K562 (cell line): ENCODE measurements around the gene WFDC11. TPM values are rescaled to one million over a fixed set of nuclear protein-coding genes. Genes with fewer than 3 reads are reported as not detected.

Source experiments
- ATAC-seq: fragments of 200-7000 bp; cut with Tn5 transposase; 3 replicates; pipeline ENCODE4 v1.9.1; 2020; ENCODE audit warnings: moderate library complexity
- BruUV-seq: library from RNA; stranded (reverse); fragments of 400-500 nt; replicated peaks from 2 replicates; lab custom pipeline; 2021; lab: Mats Ljungman, UMichigan
- CTCF ChIA-PET: fragments of 300-600 bp; formaldehyde crosslinking; extraction: SDS; loops from one replicate; lab custom pipeline; 2021; ENCODE audit warnings: low intra/inter-chr PET ratio; lab: Yijun Ruan, JAX
- POLR2A ChIA-PET: fragments of 300-600, 350-650 bp; sonication (Branson Sonifier 250); formaldehyde crosslinking; extraction: SDS; loops from one replicate; lab custom pipeline; 2021; ENCODE audit warnings: antibody characterized with exemption, inconsistent platforms; lab: Yijun Ruan, JAX
- DNase-seq, 4 experiments: peaks; one replicate each; pipeline versions ENCODE4 v3.0.0 to v3.0.0-alpha.2; 2011 to 2018; ENCODE audit warnings: low spot score in 3 of 4, mixed read lengths in 3 of 4; ENCODE audit errors: extremely low read depth in 1 of 4
- FAIRE-seq: peaks from 2 replicates; lab custom pipeline; 2011; peaks lifted over from hg19 to GRCh38; lab: Jason Lieb, UNC
- H2AFZ ChIP-seq: 2 replicates; pipeline ENCODE4 v1.6.0; 2011; ENCODE audit warnings: low read depth, low read length, control low read depth, inconsistent platforms
- H3K27ac ChIP-seq: fragments of 200-600 bp; 3 replicates; pipeline ENCODE4 v1.8.0; 2011; ENCODE audit warnings: low read depth, mild to moderate bottlenecking, control low read depth, inconsistent platforms, low read length, moderate library complexity, mixed read lengths; ENCODE audit errors: extremely low read depth
- H3K27me3 ChIP-seq, 2 experiments: fragments of 300-600 bp in 1 of 2; 2 replicates in 1 of 2; 3 replicates in 1 of 2; pipeline versions ENCODE4 v1.6.0 to v1.8.0; 2011; ENCODE audit warnings: inconsistent platforms in 2 of 2, low read length in 2 of 2, mild to moderate bottlenecking in 1 of 2, mixed read lengths in 1 of 2, moderate library complexity in 1 of 2; ENCODE audit not compliant: control insufficient read depth in 2 of 2, insufficient read depth in 2 of 2
- H3K36me3 ChIP-seq: fragments of 300-600 bp; 3 replicates; pipeline ENCODE4 v1.8.0; 2011; ENCODE audit warnings: mild to moderate bottlenecking, low read length, inconsistent platforms; ENCODE audit not compliant: control insufficient read depth, insufficient read depth
- H3K4me1 ChIP-seq, 2 experiments: fragments of 200-600 bp in 1 of 2; replicated peaks in 1 of 2; 2 replicates in 1 of 2; 3 replicates in 1 of 2; pipeline versions ENCODE4 v1.5.1 to v1.8.0; 2011; ENCODE audit warnings: inconsistent platforms in 2 of 2, low read length in 2 of 2, mild to moderate bottlenecking in 1 of 2, mixed read lengths in 1 of 2, moderate library complexity in 1 of 2; ENCODE audit not compliant: control insufficient read depth in 2 of 2, insufficient read depth in 2 of 2
- H3K4me2 ChIP-seq: 2 replicates; pipeline ENCODE4 v1.6.1; 2011; ENCODE audit warnings: low read length, control low read depth, inconsistent platforms, mixed read lengths; ENCODE audit not compliant: insufficient read depth
- H3K4me3 ChIP-seq: fragments of 200-600 bp; sonication (generic), shearing (Covaris generic); 2 replicates; pipeline ENCODE4 v1.5.1; 2016; ENCODE audit warnings: control low read depth, inconsistent platforms
- H3K79me2 ChIP-seq: fragments of 200-600 bp; 3 replicates; pipeline ENCODE4 v1.8.0; 2011; ENCODE audit warnings: low read length, inconsistent platforms; ENCODE audit not compliant: control insufficient read depth, insufficient read depth
- H3K9ac ChIP-seq, 2 experiments: 2 replicates each; pipeline versions ENCODE4 v1.6.0 to v1.6.1; 2011; ENCODE audit warnings: low read depth in 2 of 2, low read length in 2 of 2, control low read depth in 1 of 2, inconsistent platforms in 1 of 2, mild to moderate bottlenecking in 1 of 2, mixed read lengths in 1 of 2; ENCODE audit not compliant: insufficient read depth in 1 of 2
- H3K9me1 ChIP-seq: one replicate; pipeline ENCODE4 v1.6.0; 2011; ENCODE audit warnings: inconsistent platforms, mild to moderate bottlenecking, low read length, moderate library complexity; ENCODE audit not compliant: control insufficient read depth, insufficient read depth
- H3K9me3 ChIP-seq: replicated peaks from 2 replicates; pipeline ENCODE4 v1.5.1; 2011; ENCODE audit warnings: low read depth, low read length, inconsistent platforms; ENCODE audit not compliant: control insufficient read depth, insufficient read depth
- H4K20me1 ChIP-seq: replicated peaks from 2 replicates; pipeline ENCODE4 v1.6.1; 2011; ENCODE audit warnings: low read length, inconsistent platforms, mixed read lengths; ENCODE audit not compliant: control insufficient read depth, insufficient read depth
- FOXJ2 ChIP-seq: fragments of 200-800 bp; sonication (Bioruptor generic); IDR thresholded peaks from 2 replicates; pipeline ENCODE4 v1.6.1; 2016; ENCODE audit warnings: missing genetic modification characterization, missing compliant biosample characterization
- GTF2B ChIP-seq: IDR thresholded peaks from 2 replicates; pipeline ENCODE4 v1.6.1; 2011; ENCODE audit not compliant: insufficient read length; ENCODE audit errors: extremely low read depth
- HDGF ChIP-seq: fragments of 450-650 bp; IDR thresholded peaks from 2 replicates; pipeline ENCODE4 v1.6.1; 2016
- HNRNPH1 ChIP-seq: fragments of 200-400 bp; formaldehyde crosslinking; optimal IDR thresholded peaks from 2 replicates; pipeline ENCODE3; 2017; ENCODE audit warnings: low read depth, mild to moderate bottlenecking, low read length, moderate library complexity
- HNRNPK ChIP-seq: fragments of 200-400 bp; formaldehyde crosslinking; IDR thresholded peaks from one replicate; pipeline ENCODE4 v1.6.1; 2018; ENCODE audit warnings: mild to moderate bottlenecking, low read depth, low read length; ENCODE audit not compliant: poor library complexity, severe bottlenecking
- IFI16 ChIP-seq: fragments of 250-450 bp; sonication (Bioruptor Pico); IDR thresholded peaks from 2 replicates; pipeline ENCODE4 v2.1.2; 2022; ENCODE audit warnings: mild to moderate bottlenecking, inconsistent platforms
- MTA2 ChIP-seq: fragments of 450-650 bp; IDR thresholded peaks from 2 replicates; pipeline ENCODE4 v1.6.1; 2016; ENCODE audit warnings: low read depth
- NCOA6 ChIP-seq: fragments of 450-650 bp; IDR thresholded peaks from 2 replicates; pipeline ENCODE4 v1.6.1; 2017; ENCODE audit warnings: mild to moderate bottlenecking
- NR1H2 ChIP-seq: sonication (generic); formaldehyde crosslinking; IDR thresholded peaks from 2 replicates; pipeline ENCODE4 v1.4.0; 2020; ENCODE audit warnings: mild to moderate bottlenecking, missing genetic modification reagents
- SFPQ ChIP-seq: fragments of 200-400 bp; formaldehyde crosslinking; IDR thresholded peaks from 2 replicates; pipeline ENCODE4 v1.6.1; 2017; ENCODE audit warnings: mild to moderate bottlenecking, low read depth, low read length, moderate library complexity
- SP1 ChIP-seq: sonication (generic); formaldehyde crosslinking; IDR thresholded peaks from 2 replicates; pipeline ENCODE4 v1.8.1; 2022; ENCODE audit warnings: mild to moderate bottlenecking, missing genetic modification reagents
- SRSF7 ChIP-seq: fragments of 200-400 bp; formaldehyde crosslinking; optimal IDR thresholded peaks from 2 replicates; pipeline ENCODE3; 2017; ENCODE audit warnings: mild to moderate bottlenecking, low read depth, low read length
- ZNF184 ChIP-seq: sonication (generic); formaldehyde crosslinking; IDR thresholded peaks from 2 replicates; pipeline ENCODE4 v1.5.0; 2020; ENCODE audit warnings: missing genetic modification reagents
- ZNF224 ChIP-seq: sonication (generic); formaldehyde crosslinking; IDR thresholded peaks from 2 replicates; pipeline ENCODE4 v1.8.0; 2022; ENCODE audit warnings: mild to moderate bottlenecking, missing genetic modification reagents
- WGBS: fragments of 100-300 bp; shearing (Covaris generic); methylation state at CpG from one replicate; pipeline ENCODE4 v1.1.6; 2016; ENCODE audit warnings: low coverage, mixed read lengths; ENCODE audit not compliant: insufficient coverage; ENCODE audit errors: missing lambda C conversion rate; 5-methylcytosine and 5-hydroxymethylcytosine counted together
- in situ Hi-C: fragments of 300-500 bp; cut with MboI; formaldehyde crosslinking; loops from 4 replicates; pipeline ENCODE4 v1.15.0; 2018; ENCODE audit warnings: inconsistent platforms, mixed read lengths
- intact Hi-C: fragments of 100-400 bp; cut with micrococcal nuclease; formaldehyde crosslinking; loops from 2 replicates; pipeline ENCODE4 v1.14.2; 2022
- microRNA-seq: library from miRNA; unstranded; fragments of <30 nt; microRNA quantifications from one replicate; pipeline ENCODE4, GENCODE V29; 2018; ENCODE audit warnings: borderline microRNAs expressed
- polyA plus RNA-seq, 8 experiments: library from polyadenylated mRNA; depleted of rRNA in 4 of 8; stranded (reverse) in 5 of 8; unstranded in 3 of 8; fragments of >200 nt; fragmentation: Nextera tagmentation in 2 of 8; fragmentation: Illumina TruSeq in 1 of 8; extraction: Ambion mirVana in 2 of 8; extraction: Trizol in 1 of 8; gene quantifications; 2 replicates each; pipeline versions ENCODE4 v1.2.1 to v1.2.3, GENCODE V29; 2011 to 2014; ENCODE audit warnings: inconsistent platforms in 1 of 8, missing spikeins in 1 of 8
- small RNA-seq: library from RNA; depleted of rRNA; stranded (forward); fragments of <200 nt; gene quantifications from one replicate; pipeline ENCODE3, GENCODE V24; 2014
- total RNA-seq, 7 experiments: library from RNA; depleted of rRNA in 6 of 7; stranded (reverse); fragments of >200 nt in 6 of 7; fragmentation: Illumina TruSeq in 2 of 7; extraction: Trizol in 2 of 7; gene quantifications; 2 replicates each; pipeline versions ENCODE4 v1.2.1 to v1.2.3, GENCODE V29; 2011 to 2021; ENCODE audit warnings: low replicate concordance in 1 of 7

WFDC11 gene
- total and polyA plus RNA-seq, 9 of the 15 experiments (the other 6 are each of a cell fraction or from before 2014, with no cell fraction given): not detected

DNA sequence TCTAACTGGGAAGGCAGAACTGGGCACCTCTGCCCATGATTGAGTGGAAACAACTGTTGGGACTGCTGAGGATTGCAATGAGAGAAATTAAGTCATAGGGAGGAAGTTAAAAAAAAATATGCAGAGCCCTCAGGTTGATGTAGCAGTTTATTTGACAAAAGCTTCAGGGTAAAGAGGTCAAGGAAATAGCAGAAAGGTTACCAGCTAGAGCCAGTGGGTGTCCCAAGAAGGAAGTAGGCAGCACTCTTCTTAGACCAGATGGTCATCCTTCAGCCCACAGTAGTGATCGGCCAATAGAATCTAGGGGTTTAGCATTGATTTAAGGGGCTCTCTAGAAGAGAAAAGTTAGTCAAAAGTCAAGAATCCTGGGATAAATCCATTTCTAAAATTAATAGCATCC lies 62.2 kb downstream of the WFDC11 start:
- no peaks in the 10 kb centered on the region for H4K20me1 ChIP-seq
- ATAC-seq: no peak
- in situ Hi-C loops (no loop called here), intact Hi-C loops (no loop called here)
- 4% methylated on average over 1 of the region's 1 CpG for WGBS
- H2AFZ ChIP-seq: no peak overlapping the region
- H3K9me1 ChIP-seq: no peaks in the 10 kb centered on the region
- no peak for DNase-seq
- BruUV-seq: no TSS peak
- TF ChIP-seq ZNF224 (CRISPR knock-in tag): no peak
- no peak for TF ChIP-seq FOXJ2 (tag)
- no peak for TF ChIP-seq GTF2B
- no peak for TF ChIP-seq NCOA6
- no peak for TF ChIP-seq MTA2
- TF ChIP-seq SFPQ: no peak
- TF ChIP-seq HNRNPK: no peak
- TF ChIP-seq ZNF184 (CRISPR knock-in tag): no peak
- no peak for TF ChIP-seq NR1H2
- TF ChIP-seq IFI16 (CRISPR knock-in tag): no peak
- TF ChIP-seq SRSF7: no peak
- TF ChIP-seq HDGF: no peak
- TF ChIP-seq SP1 (CRISPR knock-in tag): no peak
- TF ChIP-seq HNRNPH1: no peak
- TF ChIP-seq, all 486 proteins: peak for 0
- Histone ChIP-seq H3K27me3 (no peaks in the 10 kb centered on the region), H3K4me1 (no peaks in the 10 kb centered on the region; a peak in 1 of 5 replicates), H3K4me2 (no peak overlapping the region), H3K36me3 (no peaks in the 10 kb centered on the region), H3K27ac (no peak overlapping the region), H3K9me3 (no peaks in the 10 kb centered on the region), H3K79me2 (no peaks in the 10 kb centered on the region), H3K4me3 (no peak overlapping the region), H3K9ac (no peak overlapping the region)
- no peak for FAIRE-seq
- ChIA-PET CTCF (no interaction called here), POLR2A (no interaction called here)

Small RNAs within 50 kb of the gene (microRNA-seq; reads per million reads assigned to microRNA genes)
- not detected for gene MIR3617

Small RNAs within 50 kb of the gene (small RNA-seq; reads per million reads assigned to genes)
- not detected for gene MIR3617

Other genes starting within 250 kb of the WFDC11 start
Only the 7 nearest of the 22 such genes appear.
- not detected in 2 replicates for gene WFDC8, start 91.0 kb downstream of the WFDC11 start, total RNA-seq (2014; rRNA removed)
- not detected in 2 replicates for gene WFDC8, start 91.0 kb downstream of the WFDC11 start, total RNA-seq (2014; rRNA removed; fragmentation: Illumina TruSeq; extraction: Trizol)
- not detected in 2 replicates for gene WFDC8, start 91.0 kb downstream of the WFDC11 start, total RNA-seq (2015; rRNA removed; fragmentation: Illumina TruSeq; extraction: Trizol)
- not detected in 2 replicates for gene WFDC8, start 91.0 kb downstream of the WFDC11 start, total RNA-seq (2021)
- gene WFDC8, start 91.0 kb downstream of the WFDC11 start, polyA plus RNA-seq (2011; rRNA removed): not detected in 2 replicates
- gene WFDC8, start 91.0 kb downstream of the WFDC11 start, polyA plus RNA-seq (2014; fragmentation: Illumina TruSeq; extraction: Trizol): not detected in 2 replicates
- gene WFDC8, start 91.0 kb downstream of the WFDC11 start, polyA plus RNA-seq (2014; fragmentation: Nextera tagmentation; extraction: Ambion mirVana): not detected
- gene WFDC8, start 91.0 kb downstream of the WFDC11 start, polyA plus RNA-seq (2014; rRNA removed): not detected in 2 replicates
- gene WFDC10A, start 40.5 kb downstream of the WFDC11 start, total RNA-seq (2014; rRNA removed): not detected in 2 replicates
- not detected in 2 replicates for gene WFDC10A, start 40.5 kb downstream of the WFDC11 start, total RNA-seq (2014; rRNA removed; fragmentation: Illumina TruSeq; extraction: Trizol)
- not detected in 2 replicates for gene WFDC10A, start 40.5 kb downstream of the WFDC11 start, total RNA-seq (2015; rRNA removed; fragmentation: Illumina TruSeq; extraction: Trizol)
- gene WFDC10A, start 40.5 kb downstream of the WFDC11 start, total RNA-seq (2021): not detected in 2 replicates
- not detected in 2 replicates for gene WFDC10A, start 40.5 kb downstream of the WFDC11 start, polyA plus RNA-seq (2011; rRNA removed)
- gene WFDC10A, start 40.5 kb downstream of the WFDC11 start, polyA plus RNA-seq (2014; fragmentation: Illumina TruSeq; extraction: Trizol): not detected in 2 replicates
- not detected for gene WFDC10A, start 40.5 kb downstream of the WFDC11 start, polyA plus RNA-seq (2014; fragmentation: Nextera tagmentation; extraction: Ambion mirVana)
- not detected in 2 replicates for gene WFDC10A, start 40.5 kb downstream of the WFDC11 start, polyA plus RNA-seq (2014; rRNA removed)
- gene WFDC9, start 39.0 kb downstream of the WFDC11 start, total RNA-seq (2014; rRNA removed): not detected in 2 replicates
- gene WFDC9, start 39.0 kb downstream of the WFDC11 start, total RNA-seq (2014; rRNA removed; fragmentation: Illumina TruSeq; extraction: Trizol): not detected in 2 replicates
- gene WFDC9, start 39.0 kb downstream of the WFDC11 start, total RNA-seq (2015; rRNA removed; fragmentation: Illumina TruSeq; extraction: Trizol): not detected in 2 replicates
- gene WFDC9, start 39.0 kb downstream of the WFDC11 start, total RNA-seq (2021): not detected in 2 replicates
- not detected in 2 replicates for gene WFDC9, start 39.0 kb downstream of the WFDC11 start, polyA plus RNA-seq (2011; rRNA removed)
- gene WFDC9, start 39.0 kb downstream of the WFDC11 start, polyA plus RNA-seq (2014; fragmentation: Illumina TruSeq; extraction: Trizol): not detected in 2 replicates
- gene WFDC9, start 39.0 kb downstream of the WFDC11 start, polyA plus RNA-seq (2014; fragmentation: Nextera tagmentation; extraction: Ambion mirVana): not detected
- not detected in 2 replicates for gene WFDC9, start 39.0 kb downstream of the WFDC11 start, polyA plus RNA-seq (2014; rRNA removed)
- gene WFDC13, start 31.8 kb upstream of the WFDC11 start, total RNA-seq (2014; rRNA removed): not detected in 2 replicates
- not detected in 2 replicates for gene WFDC13, start 31.8 kb upstream of the WFDC11 start, total RNA-seq (2014; rRNA removed; fragmentation: Illumina TruSeq; extraction: Trizol)
- not detected in 2 replicates for gene WFDC13, start 31.8 kb upstream of the WFDC11 start, total RNA-seq (2015; rRNA removed; fragmentation: Illumina TruSeq; extraction: Trizol)
- not detected in 2 replicates for gene WFDC13, start 31.8 kb upstream of the WFDC11 start, total RNA-seq (2021)
- not detected in 2 replicates for gene WFDC13, start 31.8 kb upstream of the WFDC11 start, polyA plus RNA-seq (2011; rRNA removed)
- gene WFDC13, start 31.8 kb upstream of the WFDC11 start, polyA plus RNA-seq (2014; fragmentation: Illumina TruSeq; extraction: Trizol): not detected in 2 replicates
- not detected for gene WFDC13, start 31.8 kb upstream of the WFDC11 start, polyA plus RNA-seq (2014; fragmentation: Nextera tagmentation; extraction: Ambion mirVana)
- gene WFDC13, start 31.8 kb upstream of the WFDC11 start, polyA plus RNA-seq (2014; rRNA removed): not detected in 2 replicates
- not detected in 2 replicates for gene WFDC10B, start 34.8 kb upstream of the WFDC11 start, total RNA-seq (2014; rRNA removed)
- gene WFDC10B, start 34.8 kb upstream of the WFDC11 start, total RNA-seq (2014; rRNA removed; fragmentation: Illumina TruSeq; extraction: Trizol): not detected in 2 replicates
- not detected in 2 replicates for gene WFDC10B, start 34.8 kb upstream of the WFDC11 start, total RNA-seq (2015; rRNA removed; fragmentation: Illumina TruSeq; extraction: Trizol)
- not detected in 2 replicates for gene WFDC10B, start 34.8 kb upstream of the WFDC11 start, total RNA-seq (2021)
- gene WFDC10B, start 34.8 kb upstream of the WFDC11 start, polyA plus RNA-seq (2011; rRNA removed): not detected in 2 replicates
- not detected in 2 replicates for gene WFDC10B, start 34.8 kb upstream of the WFDC11 start, polyA plus RNA-seq (2014; fragmentation: Illumina TruSeq; extraction: Trizol)
- gene WFDC10B, start 34.8 kb upstream of the WFDC11 start, polyA plus RNA-seq (2014; fragmentation: Nextera tagmentation; extraction: Ambion mirVana): not detected
- gene WFDC10B, start 34.8 kb upstream of the WFDC11 start, polyA plus RNA-seq (2014; rRNA removed): not detected in 2 replicates
- gene SPINT4, start 52.1 kb upstream of the WFDC11 start, total RNA-seq (2014; rRNA removed): not detected in 2 replicates
- not detected in 2 replicates for gene SPINT4, start 52.1 kb upstream of the WFDC11 start, total RNA-seq (2014; rRNA removed; fragmentation: Illumina TruSeq; extraction: Trizol)
- gene SPINT4, start 52.1 kb upstream of the WFDC11 start, total RNA-seq (2015; rRNA removed; fragmentation: Illumina TruSeq; extraction: Trizol): not detected in 2 replicates
- not detected in 2 replicates for gene SPINT4, start 52.1 kb upstream of the WFDC11 start, total RNA-seq (2021)
- not detected in 2 replicates for gene SPINT4, start 52.1 kb upstream of the WFDC11 start, polyA plus RNA-seq (2011; rRNA removed)
- not detected in 2 replicates for gene SPINT4, start 52.1 kb upstream of the WFDC11 start, polyA plus RNA-seq (2014; fragmentation: Illumina TruSeq; extraction: Trizol)
- not detected for gene SPINT4, start 52.1 kb upstream of the WFDC11 start, polyA plus RNA-seq (2014; fragmentation: Nextera tagmentation; extraction: Ambion mirVana)
- not detected in 2 replicates for gene SPINT4, start 52.1 kb upstream of the WFDC11 start, polyA plus RNA-seq (2014; rRNA removed)
- gene WFDC3, start 121.6 kb upstream of the WFDC11 start, total RNA-seq (2014; rRNA removed): not detected in 2 replicates
- not detected in 2 replicates for gene WFDC3, start 121.6 kb upstream of the WFDC11 start, total RNA-seq (2014; rRNA removed; fragmentation: Illumina TruSeq; extraction: Trizol)
- not detected in 2 replicates for gene WFDC3, start 121.6 kb upstream of the WFDC11 start, total RNA-seq (2015; rRNA removed; fragmentation: Illumina TruSeq; extraction: Trizol)
- gene WFDC3, start 121.6 kb upstream of the WFDC11 start, total RNA-seq (2021): 0.45 TPM in 1 of 2 replicates, not detected in the other
- gene WFDC3, start 121.6 kb upstream of the WFDC11 start, polyA plus RNA-seq (2011; rRNA removed): not detected in 2 replicates
- gene WFDC3, start 121.6 kb upstream of the WFDC11 start, polyA plus RNA-seq (2014; fragmentation: Illumina TruSeq; extraction: Trizol): not detected in 2 replicates
- under 1 TPM in 1 of 2 experiments, not detected in 1; 0.28 TPM for gene WFDC3, start 121.6 kb upstream of the WFDC11 start, polyA plus RNA-seq (2014; fragmentation: Nextera tagmentation; extraction: Ambion mirVana)
- gene WFDC3, start 121.6 kb upstream of the WFDC11 start, polyA plus RNA-seq (2014; rRNA removed): 0.85 TPM in 1 of 2 replicates, not detected in the other